ENCODE data around the gene MBD3L5. TPM values are rescaled to one million over a fixed set of nuclear protein-coding genes. Genes with fewer than 3 reads are reported as not detected.

Gene MBD3L5
- total RNA-seq, 1 donor from 2014 or later = not detected

- Histone ChIP-seq H3K9me3 (ENCODE audit: low read depth) (peaks cover 1% of the 10 kb centered on the region), H3K27ac (no peak overlapping the region), H3K4me2 (no peak overlapping the region), H3K36me3 (no peaks in the 10 kb centered on the region), H3F3A (ENCODE audit: low read depth) (peaks cover 2% of the 10 kb centered on the region), H2AFZ (replicated peaks) (no peak overlapping the region), H3K4me1 (no peaks in the 10 kb centered on the region), H3K9ac (no peak overlapping the region), H3K27me3 (no peaks in the 10 kb centered on the region), H3K79me2 (ENCODE audit: low read depth) (no peaks in the 10 kb centered on the region), H4K20me1 (ENCODE audit: low read depth) (no peaks in the 10 kb centered on the region), H3K4me3 (no peak overlapping the region)
- TF ChIP-seq EZH2phosphoT487 (IDR thresholded peaks at IDR 0.05) (no peak), CTCF (IDR thresholded peaks at IDR 0.05) (no peak), EZH2 (IDR thresholded peaks at IDR 0.05) (no peak)
- peaks cover 7% of the 10 kb centered on the region for H3K27me3 Mint-ChIP-seq (ENCODE audit: insufficient read depth, low read depth)
- H3K9me3 Mint-ChIP-seq = peaks cover 16% of the 10 kb centered on the region
- H3K36me3 Mint-ChIP-seq = no peaks in the 10 kb centered on the region
- DNase-seq (ENCODE audit: low spot score) = no peak
- H3K27ac Mint-ChIP-seq = no peak overlapping the region
- H3K4me1 Mint-ChIP-seq = no peaks in the 10 kb centered on the region
- no peak overlapping the region for H3K4me3 Mint-ChIP-seq
Measured at GRCh38 chr19:6995054-6995453, 35.3 kb upstream of the MBD3L5 start.

- H3K27ac Mint-ChIP-seq = no peak overlapping the region
- H3K36me3 ChIP-seq = no peaks in the 10 kb centered on the region
- H3F3A ChIP-seq (ENCODE audit: low read depth) = peaks cover 2% of the 10 kb centered on the region
- H3K79me2 ChIP-seq (ENCODE audit: low read depth) = no peaks in the 10 kb centered on the region
- H3K4me1 Mint-ChIP-seq = no peaks in the 10 kb centered on the region
- no peaks in the 10 kb centered on the region for H3K4me1 ChIP-seq
- H2AFZ ChIP-seq (replicated peaks) = no peak overlapping the region
- H3K4me3 ChIP-seq = no peak overlapping the region
- no peak overlapping the region for H3K4me3 Mint-ChIP-seq
- no peak overlapping the region for H3K4me2 ChIP-seq
- H3K27me3 Mint-ChIP-seq (ENCODE audit: insufficient read depth, low read depth) = peaks cover 6% of the 10 kb centered on the region
- no peak for TF ChIP-seq CTCF (IDR thresholded peaks at IDR 0.05)
- no peak for TF ChIP-seq EZH2 (IDR thresholded peaks at IDR 0.05)
- no peak for TF ChIP-seq EZH2phosphoT487 (IDR thresholded peaks at IDR 0.05)
- no peaks in the 10 kb centered on the region for H3K27me3 ChIP-seq
- H3K36me3 Mint-ChIP-seq = no peaks in the 10 kb centered on the region
- peaks cover 14% of the 10 kb centered on the region for H3K9me3 Mint-ChIP-seq
- H3K9ac ChIP-seq = no peak overlapping the region
- peaks cover 5% of the 10 kb centered on the region for H3K9me3 ChIP-seq (ENCODE audit: low read depth)
- no peak overlapping the region for H3K27ac ChIP-seq
- no peak for DNase-seq (ENCODE audit: low spot score)
- H4K20me1 ChIP-seq (ENCODE audit: low read depth) = no peaks in the 10 kb centered on the region
Measured at GRCh38 chr19:6996810-6997209, 33.6 kb upstream of the MBD3L5 start.

GRCh38 chr19:6997679-6998445 is 32.5 kb upstream of the MBD3L5 start:
- H3K27ac ChIP-seq = no peak overlapping the region
- Mint-ChIP-seq H3K4me1 (no peaks in the 10 kb centered on the region), H3K4me3 (no peak overlapping the region), H3K9me3 (peaks cover 16% of the 10 kb centered on the region), H3K36me3 (no peaks in the 10 kb centered on the region), H3K27ac (no peak overlapping the region), H3K27me3 (ENCODE audit: insufficient read depth, low read depth) (peaks cover 6% of the 10 kb centered on the region)
- peaks cover 8% of the 10 kb centered on the region for H3K9me3 ChIP-seq (ENCODE audit: low read depth)
- no peaks in the 10 kb centered on the region for H3K79me2 ChIP-seq (ENCODE audit: low read depth)
- no peaks in the 10 kb centered on the region for H3F3A ChIP-seq (ENCODE audit: low read depth)
- H3K4me2 ChIP-seq = no peak overlapping the region
- H3K36me3 ChIP-seq = no peaks in the 10 kb centered on the region
- no peaks in the 10 kb centered on the region for H3K27me3 ChIP-seq
- H4K20me1 ChIP-seq (ENCODE audit: low read depth) = no peaks in the 10 kb centered on the region
- no peak overlapping the region for H3K9ac ChIP-seq
- TF ChIP-seq CTCF (IDR thresholded peaks at IDR 0.05) (no peak), EZH2 (IDR thresholded peaks at IDR 0.05) (no peak), EZH2phosphoT487 (IDR thresholded peaks at IDR 0.05) (no peak)
- H2AFZ ChIP-seq (replicated peaks) = no peak overlapping the region
- no peaks in the 10 kb centered on the region for H3K4me1 ChIP-seq
- no peak for DNase-seq (ENCODE audit: low spot score)
- no peak overlapping the region for H3K4me3 ChIP-seq
